HepG2 (cell line): Measurements from ENCODE around the gene CDC42EP3. TPM values are rescaled to one million over a fixed set of nuclear protein-coding genes. Genes with fewer than 3 reads are reported as not detected.

Experiments
- ATAC-seq: fragments of 200-7000 bp; cut with Tn5 transposase; 3 replicates; pipeline ENCODE4 v1.9.1; 2020; ENCODE audit warnings: mild to moderate bottlenecking, moderate library complexity
- BruUV-seq: library from RNA; stranded (reverse); fragments of 400-500 nt; replicated peaks from 2 replicates; lab custom pipeline; 2021; lab: Mats Ljungman, UMichigan
- CTCF ChIA-PET: fragments of 300-600 bp; formaldehyde crosslinking; extraction: SDS; loops from one replicate; lab custom pipeline; 2021; ENCODE audit warnings: low total read pairs, inconsistent platforms, low intra/inter-chr PET ratio; lab: Yijun Ruan, JAX
- POLR2A ChIA-PET: fragments of 350-600 bp; sonication (Branson Sonifier 250); formaldehyde crosslinking; loops from one replicate; lab custom pipeline; 2020; ENCODE audit warnings: antibody characterized with exemption, inconsistent platforms; lab: Yijun Ruan, JAX
- DNase-seq: peaks from one replicate; pipeline ENCODE4 v3.0.0-alpha.2; 2015; ENCODE audit warnings: low spot score
- FAIRE-seq: peaks from 3 replicates; lab custom pipeline; 2011; peaks lifted over from hg19 to GRCh38; lab: Jason Lieb, UNC
- H2AFZ ChIP-seq: one replicate; pipeline ENCODE4 v1.6.1; 2011; ENCODE audit warnings: low read length, inconsistent platforms
- H3K27ac ChIP-seq: fragments of 300-600 bp; 3 replicates; pipeline ENCODE4 v1.8.0; 2011; ENCODE audit warnings: mixed run types, mild to moderate bottlenecking, mixed read lengths, low read length, inconsistent platforms; ENCODE audit not compliant: insufficient read depth; ENCODE audit errors: extremely low read length
- H3K27me3 ChIP-seq, 2 experiments: fragments of 200-600 bp in 1 of 2; 2 replicates in 1 of 2; 3 replicates in 1 of 2; pipeline versions ENCODE4 v1.6.0 to v1.8.0; 2011; ENCODE audit warnings: low read length in 2 of 2, mild to moderate bottlenecking in 2 of 2, moderate library complexity in 2 of 2, inconsistent platforms in 1 of 2; ENCODE audit not compliant: insufficient read depth in 2 of 2, control insufficient read depth in 1 of 2
- H3K36me3 ChIP-seq, 2 experiments: fragments of 200-600 bp in 1 of 2; replicated peaks in 1 of 2; 2 replicates in 1 of 2; 3 replicates in 1 of 2; pipeline versions ENCODE4 v1.5.1 to v1.8.0; 2011; ENCODE audit warnings: low read length in 2 of 2, inconsistent platforms in 1 of 2; ENCODE audit not compliant: insufficient read depth in 2 of 2, control insufficient read depth in 1 of 2
- H3K4me1 ChIP-seq: 2 replicates; pipeline ENCODE4 v1.5.1; 2012; ENCODE audit warnings: low read length, inconsistent platforms; ENCODE audit not compliant: insufficient read depth
- H3K4me2 ChIP-seq: 2 replicates; pipeline ENCODE4 v1.6.0; 2011; ENCODE audit warnings: low read depth, low read length, inconsistent platforms
- H3K4me3 ChIP-seq, 3 experiments: fragments of 200-600 bp in 1 of 3; sonication (generic), shearing (Covaris generic) in 1 of 3; replicated peaks in 1 of 3; 2 replicates each; pipeline ENCODE4 v1.5.1; 2011 to 2016; ENCODE audit warnings: low read length in 3 of 3, inconsistent platforms in 2 of 3, low read depth in 2 of 3, mild to moderate bottlenecking in 2 of 3, control low read depth in 1 of 3, mixed read lengths in 1 of 3; ENCODE audit not compliant: insufficient read depth in 1 of 3
- H3K79me2 ChIP-seq: one replicate; pipeline ENCODE4 v1.6.1; 2011; ENCODE audit warnings: low read length, inconsistent platforms; ENCODE audit not compliant: insufficient read depth
- H3K9ac ChIP-seq: 2 replicates; pipeline ENCODE4 v1.6.0; 2011; ENCODE audit warnings: mild to moderate bottlenecking, low read depth, low read length, inconsistent platforms; ENCODE audit not compliant: insufficient read depth
- H3K9me3 ChIP-seq: 2 replicates; pipeline ENCODE4 v1.5.1; 2012; ENCODE audit warnings: mild to moderate bottlenecking, low read length
- H4K20me1 ChIP-seq: 2 replicates; pipeline ENCODE4 v1.6.0; 2011; ENCODE audit warnings: inconsistent platforms, mild to moderate bottlenecking, low read length, moderate library complexity; ENCODE audit not compliant: insufficient read depth
- ATRX ChIP-seq: sonication (generic); formaldehyde crosslinking; IDR thresholded peaks from 2 replicates; pipeline ENCODE4 v1.4.0; 2020; ENCODE audit warnings: missing genetic modification reagents, borderline replicate concordance
- ELF1 ChIP-seq: sonication (generic); formaldehyde crosslinking; IDR thresholded peaks from 2 replicates; pipeline ENCODE4 v1.4.0; 2020; ENCODE audit warnings: missing genetic modification reagents
- FLYWCH1 ChIP-seq: sonication (generic); formaldehyde crosslinking; IDR thresholded peaks from 2 replicates; pipeline ENCODE4 v1.8.1; 2023; ENCODE audit warnings: mild to moderate bottlenecking, missing genetic modification reagents
- KDM1A ChIP-seq: IDR thresholded peaks from 2 replicates; pipeline ENCODE4 v1.6.1; 2016; ENCODE audit warnings: missing compliant biosample characterization
- NR2F1 ChIP-seq, 2 experiments: fragments of 450-650 bp in 1 of 2; formaldehyde crosslinking in 1 of 2; IDR thresholded peaks; 2 replicates each; pipeline versions ENCODE4 v1.5.0 to v1.6.1; 2016 to 2020; ENCODE audit warnings: mild to moderate bottlenecking in 1 of 2, missing compliant biosample characterization in 1 of 2, missing genetic modification reagents in 1 of 2, moderate library complexity in 1 of 2
- SOX5 ChIP-seq: IDR thresholded peaks from 2 replicates; pipeline ENCODE4 v1.6.1; 2016; ENCODE audit warnings: borderline replicate concordance
- ZHX1 ChIP-seq: sonication (generic); formaldehyde crosslinking; IDR thresholded peaks from 2 replicates; pipeline ENCODE4 v1.8.1; 2022; ENCODE audit warnings: low read depth, mild to moderate bottlenecking, missing genetic modification reagents
- ZMYM3 ChIP-seq: sonication (generic); formaldehyde crosslinking; IDR thresholded peaks from 2 replicates; pipeline ENCODE4 v1.5.1; 2020; ENCODE audit warnings: mild to moderate bottlenecking, missing genetic modification reagents
- ZNF282 ChIP-seq: fragments of 450-650 bp; IDR thresholded peaks from 2 replicates; pipeline ENCODE4 v1.6.1; 2018; ENCODE audit not compliant: partially characterized antibody
- WGBS: methylation state at CpG from one replicate; pipeline ENCODE4 v1.1.6; 2017; ENCODE audit warnings: low lambda C conversion rate; 5-methylcytosine and 5-hydroxymethylcytosine counted together
- in situ Hi-C: cut with HindIII; loops from 2 replicates; pipeline ENCODE4 v1.10.0; 2017; ENCODE audit warnings: low pct_unique_long_range_greater_than_20kb; ENCODE audit not compliant: extremely low pct_ligation_motif_present
- intact Hi-C: fragments of 100-400 bp; cut with micrococcal nuclease; formaldehyde crosslinking; loops from one replicate; pipeline ENCODE4 v1.10.0; 2022; ENCODE audit not compliant: unreplicated experiment
- polyA plus RNA-seq, 8 experiments: library from polyadenylated mRNA; depleted of rRNA in 3 of 8; stranded (reverse) in 7 of 8; unstranded in 1 of 8; fragments of >200 nt; fragmentation: Illumina TruSeq in 4 of 8; extraction: Trizol in 4 of 8; gene quantifications; 2 replicates each; pipeline versions ENCODE4 v1.2.1 to v1.2.3, GENCODE V29; 2011 to 2016; ENCODE audit warnings: low read depth in 4 of 8, missing spikeins in 1 of 8, mixed read lengths in 1 of 8; ENCODE audit not compliant: insufficient read depth in 1 of 8
- total RNA-seq, 5 experiments: library from RNA; depleted of rRNA; stranded (reverse); fragments of >200 nt; fragmentation: Illumina TruSeq; extraction: Trizol; gene quantifications; 2 replicates each; pipeline ENCODE4 v1.2.3, GENCODE V29; 2016; ENCODE audit warnings: low read depth in 1 of 5
- TF ChIP-seq, protein P1 (sequence below): sonication (generic); formaldehyde crosslinking; IDR thresholded peaks from 2 replicates; pipeline ENCODE4 v1.5.1; 2020; ENCODE audit warnings: missing genetic modification reagents, mild to moderate bottlenecking, borderline replicate concordance
- TF ChIP-seq, protein P2 (sequence below): sonication (generic); formaldehyde crosslinking; conservative IDR thresholded peaks from 2 replicates; pipeline ENCODE4 v1.4.0; 2020; ENCODE audit warnings: missing genetic modification reagents
- TF ChIP-seq, protein P3 (sequence below): sonication (generic); formaldehyde crosslinking; IDR thresholded peaks from 2 replicates; pipeline ENCODE4 v1.4.0; 2020; ENCODE audit warnings: missing genetic modification reagents, borderline replicate concordance

CDC42EP3 gene
- total and polyA plus RNA-seq, 2 of the 13 experiments (the other 11 are each of a cell fraction or from before 2014, with no cell fraction given): 0.01 TPM; not detected in 1

- TF ChIP-seq ZHX1: no peak
These were observed 47.2 kb upstream of the CDC42EP3 start (continued) for GRCh38 chr2:37718515-37719161.

DNA sequence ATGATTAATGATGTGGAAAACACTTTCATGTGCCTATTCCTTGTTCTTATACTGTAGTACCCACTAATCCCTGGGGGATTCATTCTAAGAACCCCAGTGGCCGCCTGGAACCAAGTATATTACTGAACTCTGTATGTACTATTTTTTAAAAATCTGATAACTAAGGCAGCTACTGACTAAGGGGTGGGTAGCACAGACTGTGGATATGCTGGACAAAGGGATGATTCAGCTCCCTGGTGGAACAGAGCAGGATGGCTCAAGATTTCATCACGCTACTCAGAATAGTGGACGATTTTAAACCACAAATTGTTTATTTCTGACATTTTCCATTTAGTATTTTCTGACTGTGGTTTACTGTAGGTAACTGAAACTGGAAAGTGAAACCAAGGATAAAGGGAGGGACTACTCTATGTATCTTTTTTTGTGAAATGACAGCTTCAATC is 41.8 kb upstream of the CDC42EP3 start:
- ATAC-seq (no peak), DNase-seq (no peak), FAIRE-seq (no peak)
- Histone ChIP-seq H3K4me2 (no peak overlapping the region), H3K27ac (no peak overlapping the region), H3K79me2 (no peaks in the 10 kb centered on the region), H3K9ac (no peak overlapping the region), H3K4me1 (no peaks in the 10 kb centered on the region), H3K36me3 (no peaks in the 10 kb centered on the region), H2AFZ (no peak overlapping the region), H3K9me3 (peaks cover 11% of the 10 kb centered on the region; the same call in 1 of the 2 replicates), H3K4me3 (no peak overlapping the region), H3K27me3 (no peaks in the 10 kb centered on the region; a peak in 1 of 5 replicates), H4K20me1 (no peaks in the 10 kb centered on the region)
- intact Hi-C loops: no loop called here
- POLR2A ChIA-PET: no interaction called here
- no TSS peak for BruUV-seq
- WGBS: 26% methylated on average over 3 of the region's 3 CpGs
- CTCF ChIA-PET: no interaction called here
- in situ Hi-C loops: no loop called here
- TF ChIP-seq SOX5 (no peak), ZMYM3 (CRISPR knock-in tag) (no peak), FLYWCH1 (CRISPR knock-in tag) (no peak), ATRX (no peak), NR2F1 (CRISPR knock-in tag; IDR thresholded peaks at IDR 0.05) (no peak), ZNF282 (no peak), KDM1A (CRISPR knock-in tag) (no peak), ELF1 (no peak)
- TF ChIP-seq, protein P1, sequence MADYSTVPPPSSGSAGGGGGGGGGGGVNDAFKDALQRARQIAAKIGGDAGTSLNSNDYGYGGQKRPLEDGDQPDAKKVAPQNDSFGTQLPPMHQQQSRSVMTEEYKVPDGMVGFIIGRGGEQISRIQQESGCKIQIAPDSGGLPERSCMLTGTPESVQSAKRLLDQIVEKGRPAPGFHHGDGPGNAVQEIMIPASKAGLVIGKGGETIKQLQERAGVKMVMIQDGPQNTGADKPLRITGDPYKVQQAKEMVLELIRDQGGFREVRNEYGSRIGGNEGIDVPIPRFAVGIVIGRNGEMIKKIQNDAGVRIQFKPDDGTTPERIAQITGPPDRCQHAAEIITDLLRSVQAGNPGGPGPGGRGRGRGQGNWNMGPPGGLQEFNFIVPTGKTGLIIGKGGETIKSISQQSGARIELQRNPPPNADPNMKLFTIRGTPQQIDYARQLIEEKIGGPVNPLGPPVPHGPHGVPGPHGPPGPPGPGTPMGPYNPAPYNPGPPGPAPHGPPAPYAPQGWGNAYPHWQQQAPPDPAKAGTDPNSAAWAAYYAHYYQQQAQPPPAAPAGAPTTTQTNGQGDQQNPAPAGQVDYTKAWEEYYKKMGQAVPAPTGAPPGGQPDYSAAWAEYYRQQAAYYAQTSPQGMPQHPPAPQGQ (CRISPR knock-in tag): no peak
- TF ChIP-seq, protein P2, sequence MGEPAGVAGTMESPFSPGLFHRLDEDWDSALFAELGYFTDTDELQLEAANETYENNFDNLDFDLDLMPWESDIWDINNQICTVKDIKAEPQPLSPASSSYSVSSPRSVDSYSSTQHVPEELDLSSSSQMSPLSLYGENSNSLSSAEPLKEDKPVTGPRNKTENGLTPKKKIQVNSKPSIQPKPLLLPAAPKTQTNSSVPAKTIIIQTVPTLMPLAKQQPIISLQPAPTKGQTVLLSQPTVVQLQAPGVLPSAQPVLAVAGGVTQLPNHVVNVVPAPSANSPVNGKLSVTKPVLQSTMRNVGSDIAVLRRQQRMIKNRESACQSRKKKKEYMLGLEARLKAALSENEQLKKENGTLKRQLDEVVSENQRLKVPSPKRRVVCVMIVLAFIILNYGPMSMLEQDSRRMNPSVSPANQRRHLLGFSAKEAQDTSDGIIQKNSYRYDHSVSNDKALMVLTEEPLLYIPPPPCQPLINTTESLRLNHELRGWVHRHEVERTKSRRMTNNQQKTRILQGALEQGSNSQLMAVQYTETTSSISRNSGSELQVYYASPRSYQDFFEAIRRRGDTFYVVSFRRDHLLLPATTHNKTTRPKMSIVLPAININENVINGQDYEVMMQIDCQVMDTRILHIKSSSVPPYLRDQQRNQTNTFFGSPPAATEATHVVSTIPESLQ: no peak
- TF ChIP-seq, protein P3, sequence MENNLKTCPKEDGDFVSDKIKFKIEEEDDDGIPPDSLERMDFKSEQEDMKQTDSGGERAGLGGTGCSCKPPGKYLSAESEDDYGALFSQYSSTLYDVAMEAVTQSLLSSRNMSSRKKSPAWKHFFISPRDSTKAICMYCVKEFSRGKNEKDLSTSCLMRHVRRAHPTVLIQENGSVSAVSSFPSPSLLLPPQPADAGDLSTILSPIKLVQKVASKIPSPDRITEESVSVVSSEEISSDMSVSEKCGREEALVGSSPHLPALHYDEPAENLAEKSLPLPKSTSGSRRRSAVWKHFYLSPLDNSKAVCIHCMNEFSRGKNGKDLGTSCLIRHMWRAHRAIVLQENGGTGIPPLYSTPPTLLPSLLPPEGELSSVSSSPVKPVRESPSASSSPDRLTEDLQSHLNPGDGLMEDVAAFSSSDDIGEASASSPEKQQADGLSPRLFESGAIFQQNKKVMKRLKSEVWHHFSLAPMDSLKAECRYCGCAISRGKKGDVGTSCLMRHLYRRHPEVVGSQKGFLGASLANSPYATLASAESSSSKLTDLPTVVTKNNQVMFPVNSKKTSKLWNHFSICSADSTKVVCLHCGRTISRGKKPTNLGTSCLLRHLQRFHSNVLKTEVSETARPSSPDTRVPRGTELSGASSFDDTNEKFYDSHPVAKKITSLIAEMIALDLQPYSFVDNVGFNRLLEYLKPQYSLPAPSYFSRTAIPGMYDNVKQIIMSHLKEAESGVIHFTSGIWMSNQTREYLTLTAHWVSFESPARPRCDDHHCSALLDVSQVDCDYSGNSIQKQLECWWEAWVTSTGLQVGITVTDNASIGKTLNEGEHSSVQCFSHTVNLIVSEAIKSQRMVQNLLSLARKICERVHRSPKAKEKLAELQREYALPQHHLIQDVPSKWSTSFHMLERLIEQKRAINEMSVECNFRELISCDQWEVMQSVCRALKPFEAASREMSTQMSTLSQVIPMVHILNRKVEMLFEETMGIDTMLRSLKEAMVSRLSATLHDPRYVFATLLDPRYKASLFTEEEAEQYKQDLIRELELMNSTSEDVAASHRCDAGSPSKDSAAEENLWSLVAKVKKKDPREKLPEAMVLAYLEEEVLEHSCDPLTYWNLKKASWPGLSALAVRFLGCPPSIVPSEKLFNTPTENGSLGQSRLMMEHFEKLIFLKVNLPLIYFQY: no peak
